K562 (cell line): Measurements from ENCODE around the gene HRH4. TPM values are rescaled to one million over a fixed set of nuclear protein-coding genes. Genes with fewer than 3 reads are reported as not detected.

Experiments used
- ATAC-seq: fragments of 200-7000 bp; cut with Tn5 transposase; 3 replicates; pipeline ENCODE4 v1.9.1; 2020; ENCODE audit warnings: moderate library complexity
- BruUV-seq: library from RNA; stranded (reverse); fragments of 400-500 nt; replicated peaks from 2 replicates; lab custom pipeline; 2021; lab: Mats Ljungman, UMichigan
- CTCF ChIA-PET: fragments of 300-600 bp; formaldehyde crosslinking; extraction: SDS; loops from one replicate; lab custom pipeline; 2021; ENCODE audit warnings: low intra/inter-chr PET ratio; lab: Yijun Ruan, JAX
- POLR2A ChIA-PET: fragments of 300-600, 350-650 bp; sonication (Branson Sonifier 250); formaldehyde crosslinking; extraction: SDS; loops from one replicate; lab custom pipeline; 2021; ENCODE audit warnings: antibody characterized with exemption, inconsistent platforms; lab: Yijun Ruan, JAX
- DNase-seq, 4 experiments: peaks; one replicate each; pipeline versions ENCODE4 v3.0.0 to v3.0.0-alpha.2; 2011 to 2018; ENCODE audit warnings: low spot score in 3 of 4, mixed read lengths in 3 of 4; ENCODE audit errors: extremely low read depth in 1 of 4
- FAIRE-seq: peaks from 2 replicates; lab custom pipeline; 2011; peaks lifted over from hg19 to GRCh38; lab: Jason Lieb, UNC
- H2AFZ ChIP-seq: 2 replicates; pipeline ENCODE4 v1.6.0; 2011; ENCODE audit warnings: low read depth, low read length, control low read depth, inconsistent platforms
- H3K27ac ChIP-seq: fragments of 200-600 bp; 3 replicates; pipeline ENCODE4 v1.8.0; 2011; ENCODE audit warnings: low read depth, mild to moderate bottlenecking, control low read depth, inconsistent platforms, low read length, moderate library complexity, mixed read lengths; ENCODE audit errors: extremely low read depth
- H3K27me3 ChIP-seq, 2 experiments: fragments of 300-600 bp in 1 of 2; 2 replicates in 1 of 2; 3 replicates in 1 of 2; pipeline versions ENCODE4 v1.6.0 to v1.8.0; 2011; ENCODE audit warnings: inconsistent platforms in 2 of 2, low read length in 2 of 2, mild to moderate bottlenecking in 1 of 2, mixed read lengths in 1 of 2, moderate library complexity in 1 of 2; ENCODE audit not compliant: control insufficient read depth in 2 of 2, insufficient read depth in 2 of 2
- H3K36me3 ChIP-seq: fragments of 300-600 bp; 3 replicates; pipeline ENCODE4 v1.8.0; 2011; ENCODE audit warnings: mild to moderate bottlenecking, low read length, inconsistent platforms; ENCODE audit not compliant: control insufficient read depth, insufficient read depth
- H3K4me1 ChIP-seq, 2 experiments: fragments of 200-600 bp in 1 of 2; replicated peaks in 1 of 2; 2 replicates in 1 of 2; 3 replicates in 1 of 2; pipeline versions ENCODE4 v1.5.1 to v1.8.0; 2011; ENCODE audit warnings: inconsistent platforms in 2 of 2, low read length in 2 of 2, mild to moderate bottlenecking in 1 of 2, mixed read lengths in 1 of 2, moderate library complexity in 1 of 2; ENCODE audit not compliant: control insufficient read depth in 2 of 2, insufficient read depth in 2 of 2
- H3K4me2 ChIP-seq: 2 replicates; pipeline ENCODE4 v1.6.1; 2011; ENCODE audit warnings: low read length, control low read depth, inconsistent platforms, mixed read lengths; ENCODE audit not compliant: insufficient read depth
- H3K4me3 ChIP-seq: fragments of 200-600 bp; sonication (generic), shearing (Covaris generic); 2 replicates; pipeline ENCODE4 v1.5.1; 2016; ENCODE audit warnings: control low read depth, inconsistent platforms
- H3K79me2 ChIP-seq: fragments of 200-600 bp; 3 replicates; pipeline ENCODE4 v1.8.0; 2011; ENCODE audit warnings: low read length, inconsistent platforms; ENCODE audit not compliant: control insufficient read depth, insufficient read depth
- H3K9ac ChIP-seq, 2 experiments: 2 replicates each; pipeline versions ENCODE4 v1.6.0 to v1.6.1; 2011; ENCODE audit warnings: low read depth in 2 of 2, low read length in 2 of 2, control low read depth in 1 of 2, inconsistent platforms in 1 of 2, mild to moderate bottlenecking in 1 of 2, mixed read lengths in 1 of 2; ENCODE audit not compliant: insufficient read depth in 1 of 2
- H3K9me1 ChIP-seq: one replicate; pipeline ENCODE4 v1.6.0; 2011; ENCODE audit warnings: inconsistent platforms, mild to moderate bottlenecking, low read length, moderate library complexity; ENCODE audit not compliant: control insufficient read depth, insufficient read depth
- H3K9me3 ChIP-seq: replicated peaks from 2 replicates; pipeline ENCODE4 v1.5.1; 2011; ENCODE audit warnings: low read depth, low read length, inconsistent platforms; ENCODE audit not compliant: control insufficient read depth, insufficient read depth
- H4K20me1 ChIP-seq: replicated peaks from 2 replicates; pipeline ENCODE4 v1.6.1; 2011; ENCODE audit warnings: low read length, inconsistent platforms, mixed read lengths; ENCODE audit not compliant: control insufficient read depth, insufficient read depth
- HIVEP1 ChIP-seq: fragments of 250-450 bp; sonication (Bioruptor Pico); IDR thresholded peaks from 2 replicates; pipeline ENCODE4 v1.4.0; 2020; ENCODE audit warnings: mild to moderate bottlenecking
- MAFG ChIP-seq: fragments of 450-650 bp; conservative IDR thresholded peaks from 2 replicates; pipeline ENCODE4 v1.6.1; 2016; ENCODE audit warnings: missing genetic modification characterization, missing compliant biosample characterization
- NBN ChIP-seq: fragments of 450-650 bp; IDR thresholded peaks from 2 replicates; pipeline ENCODE4 v1.6.1; 2016; ENCODE audit warnings: low read depth, mild to moderate bottlenecking
- ZNF561 ChIP-seq: fragments of 450-650 bp; formaldehyde crosslinking; conservative IDR thresholded peaks from 2 replicates; pipeline ENCODE4 v1.4.0; 2020; ENCODE audit warnings: mild to moderate bottlenecking, moderate library complexity
- WGBS: fragments of 100-300 bp; shearing (Covaris generic); methylation state at CpG from one replicate; pipeline ENCODE4 v1.1.6; 2016; ENCODE audit warnings: low coverage, mixed read lengths; ENCODE audit not compliant: insufficient coverage; ENCODE audit errors: missing lambda C conversion rate; 5-methylcytosine and 5-hydroxymethylcytosine counted together
- in situ Hi-C: fragments of 300-500 bp; cut with MboI; formaldehyde crosslinking; loops from 4 replicates; pipeline ENCODE4 v1.15.0; 2018; ENCODE audit warnings: inconsistent platforms, mixed read lengths
- intact Hi-C: fragments of 100-400 bp; cut with micrococcal nuclease; formaldehyde crosslinking; loops from 2 replicates; pipeline ENCODE4 v1.14.2; 2022
- polyA plus RNA-seq, 8 experiments: library from polyadenylated mRNA; depleted of rRNA in 4 of 8; stranded (reverse) in 5 of 8; unstranded in 3 of 8; fragments of >200 nt; fragmentation: Nextera tagmentation in 2 of 8; fragmentation: Illumina TruSeq in 1 of 8; extraction: Ambion mirVana in 2 of 8; extraction: Trizol in 1 of 8; gene quantifications; 2 replicates each; pipeline versions ENCODE4 v1.2.1 to v1.2.3, GENCODE V29; 2011 to 2014; ENCODE audit warnings: inconsistent platforms in 1 of 8, missing spikeins in 1 of 8
- total RNA-seq, 7 experiments: library from RNA; depleted of rRNA in 6 of 7; stranded (reverse); fragments of >200 nt in 6 of 7; fragmentation: Illumina TruSeq in 2 of 7; extraction: Trizol in 2 of 7; gene quantifications; 2 replicates each; pipeline versions ENCODE4 v1.2.1 to v1.2.3, GENCODE V29; 2011 to 2021; ENCODE audit warnings: low replicate concordance in 1 of 7
- TF ChIP-seq, protein P1 (sequence below), 2 experiments: IDR thresholded peaks; 2 replicates each; pipeline ENCODE4 v1.6.1; 2012; ENCODE audit warnings: improper control_type of control experiment in 2 of 2, low read depth in 2 of 2, low read length in 2 of 2, borderline replicate concordance in 1 of 2

Gene HRH4
- total and polyA plus RNA-seq, 9 of the 15 experiments (the other 6 are each of a cell fraction or from before 2014, with no cell fraction given) = not detected

DNA sequence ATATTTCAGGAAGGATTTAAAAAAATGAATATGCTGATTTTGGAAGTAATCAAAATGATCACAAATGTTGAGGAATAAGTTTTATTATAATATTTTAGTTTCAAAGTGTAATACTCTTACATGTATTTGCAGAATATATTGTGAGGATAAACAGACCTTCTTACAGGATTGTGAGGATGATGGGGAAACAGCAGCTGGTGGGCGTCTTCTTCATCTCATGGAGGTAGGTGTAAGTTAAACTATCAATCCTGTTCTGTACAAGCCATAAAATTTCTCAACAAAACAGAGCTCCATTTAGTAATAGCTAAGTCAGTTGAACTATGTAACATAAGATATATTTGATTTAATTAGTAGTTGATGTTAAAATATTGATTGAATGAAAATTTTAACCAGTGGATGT, 12.5 kb upstream of the HRH4 start:
- Histone ChIP-seq H3K27me3 (no peaks in the 10 kb centered on the region), H3K4me1 (no peaks in the 10 kb centered on the region), H3K36me3 (peaks cover 9% of the 10 kb centered on the region; the same call in 1 of the 3 replicates), H4K20me1 (no peaks in the 10 kb centered on the region), H3K9me1 (no peaks in the 10 kb centered on the region), H3K9me3 (no peaks in the 10 kb centered on the region), H3K27ac (no peak overlapping the region), H2AFZ (no peak overlapping the region), H3K9ac (no peak overlapping the region), H3K4me2 (no peak overlapping the region), H3K4me3 (no peak overlapping the region), H3K79me2 (no peaks in the 10 kb centered on the region)
- no TSS peak for BruUV-seq
- no peak for TF ChIP-seq ZNF561
- TF ChIP-seq, protein P1, sequence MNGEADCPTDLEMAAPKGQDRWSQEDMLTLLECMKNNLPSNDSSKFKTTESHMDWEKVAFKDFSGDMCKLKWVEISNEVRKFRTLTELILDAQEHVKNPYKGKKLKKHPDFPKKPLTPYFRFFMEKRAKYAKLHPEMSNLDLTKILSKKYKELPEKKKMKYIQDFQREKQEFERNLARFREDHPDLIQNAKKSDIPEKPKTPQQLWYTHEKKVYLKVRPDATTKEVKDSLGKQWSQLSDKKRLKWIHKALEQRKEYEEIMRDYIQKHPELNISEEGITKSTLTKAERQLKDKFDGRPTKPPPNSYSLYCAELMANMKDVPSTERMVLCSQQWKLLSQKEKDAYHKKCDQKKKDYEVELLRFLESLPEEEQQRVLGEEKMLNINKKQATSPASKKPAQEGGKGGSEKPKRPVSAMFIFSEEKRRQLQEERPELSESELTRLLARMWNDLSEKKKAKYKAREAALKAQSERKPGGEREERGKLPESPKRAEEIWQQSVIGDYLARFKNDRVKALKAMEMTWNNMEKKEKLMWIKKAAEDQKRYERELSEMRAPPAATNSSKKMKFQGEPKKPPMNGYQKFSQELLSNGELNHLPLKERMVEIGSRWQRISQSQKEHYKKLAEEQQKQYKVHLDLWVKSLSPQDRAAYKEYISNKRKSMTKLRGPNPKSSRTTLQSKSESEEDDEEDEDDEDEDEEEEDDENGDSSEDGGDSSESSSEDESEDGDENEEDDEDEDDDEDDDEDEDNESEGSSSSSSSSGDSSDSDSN (IDR thresholded peaks at IDR 0.05; ENCODE audit: borderline replicate concordance in 1 of 2, low read depth in 2 of 2, low read length in 2 of 2) = no peak
- TF ChIP-seq MAFG (tag) = no peak
- no peak for TF ChIP-seq NBN
- TF ChIP-seq HIVEP1 (CRISPR knock-in tag) = no peak
- DNase-seq (no peak), FAIRE-seq (no peak), ATAC-seq (no peak)
- POLR2A ChIA-PET = no interaction called here
- intact Hi-C loops (no loop called here), in situ Hi-C loops (no loop called here)
- CTCF ChIA-PET = no interaction called here
- WGBS = 26% methylated on average over 1 of the region's 1 CpG
